ENCODE measurements around the gene CHKB.
"Not testable (repeated sequence)": the region's sequence is repeated elsewhere in the genome, so short reads cannot be mapped to it uniquely, and the experiment has no call there.

The CHKB gene

DNA sequence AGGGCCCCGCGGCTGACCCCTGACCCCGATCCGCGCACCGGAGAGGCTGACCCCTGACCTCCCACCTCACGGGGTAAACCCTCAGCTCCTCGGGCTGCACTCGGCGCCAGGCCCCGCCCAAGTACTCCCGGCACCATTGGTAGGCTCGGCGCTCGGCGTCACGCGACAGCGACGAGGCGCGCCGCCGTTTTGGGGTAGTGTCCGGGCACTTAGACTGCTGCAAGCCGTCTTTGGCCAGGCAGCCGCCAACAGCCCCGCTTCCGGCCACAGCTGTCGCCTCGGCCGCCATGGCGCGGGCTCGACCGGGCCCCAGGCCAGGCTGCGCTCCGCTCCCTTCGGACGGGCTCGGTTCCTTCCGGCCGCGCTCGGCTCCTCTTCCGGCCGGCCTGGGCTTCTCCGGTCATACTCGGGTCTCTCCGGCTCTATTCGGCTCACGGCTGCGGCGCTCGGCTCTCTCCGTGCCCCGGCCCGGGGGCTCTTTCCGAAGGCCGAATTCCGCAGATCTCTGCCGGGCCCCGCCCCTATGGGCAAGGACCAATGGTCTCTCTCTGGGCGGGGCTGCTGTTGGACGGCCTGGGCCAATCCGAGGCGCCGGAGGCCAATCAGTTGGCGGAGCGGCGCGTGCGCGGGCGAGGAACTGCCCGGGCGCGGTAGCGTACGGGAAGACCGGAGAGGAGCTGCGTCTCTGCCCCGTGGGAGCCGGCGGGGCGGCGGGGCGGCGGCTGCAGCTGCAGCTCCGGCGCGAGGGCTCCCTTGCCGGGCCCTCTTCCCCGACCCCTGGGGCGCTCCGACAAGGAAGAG, at the start of gene CHKB:
CHKB (minus strand) TSS at position 357 of the 801 bp plus-strand sequence; CDS start at position 289, 68 bp downstream.
- peak; percentile 99 for DNase-seq

GRCh38 chr22:50630376-50630775, 47.7 kb upstream of the CHKB start:
- no peak for DNase-seq

DNA sequence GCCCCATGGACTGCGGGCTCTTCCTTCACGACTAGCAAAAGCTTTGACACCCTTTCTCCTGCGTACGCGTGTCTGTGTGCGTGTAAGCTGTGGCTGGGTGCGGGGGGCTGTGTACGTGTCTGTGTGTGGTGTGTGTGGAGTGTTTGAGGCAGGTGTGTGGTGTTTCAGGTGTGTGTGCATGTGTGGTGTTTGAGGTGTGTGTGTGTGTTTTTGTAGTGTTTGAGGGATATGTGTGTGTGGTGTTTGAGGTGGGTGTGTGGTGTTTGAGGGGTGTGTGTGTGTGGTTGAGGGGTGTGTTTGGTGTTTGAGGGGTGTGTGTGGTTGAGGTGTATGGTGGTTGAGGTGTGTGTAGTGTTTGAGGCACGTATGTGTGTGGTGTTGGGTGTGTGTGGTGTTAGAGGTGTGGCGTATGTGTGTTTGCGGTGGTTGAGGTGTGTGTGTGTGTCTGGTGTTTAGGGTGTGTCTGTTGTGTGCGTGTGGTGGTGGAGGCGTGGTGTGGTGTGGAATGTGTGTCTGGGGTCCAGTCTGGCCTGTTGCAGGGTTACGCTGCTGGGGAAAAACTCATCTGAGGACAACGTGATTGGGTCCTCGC, 46.0 kb upstream of the CHKB start:
- no peak for DNase-seq

- DNase-seq = peak; percentile 88
Observed at GRCh38 chr22:50627642-50628542, 45.2 kb upstream of the CHKB start, which contains the start of gene ARSA. Gene ARSA (minus strand): TSS chr22:50628152. CDS start chr22:50627779, 373 bp downstream.

DNA sequence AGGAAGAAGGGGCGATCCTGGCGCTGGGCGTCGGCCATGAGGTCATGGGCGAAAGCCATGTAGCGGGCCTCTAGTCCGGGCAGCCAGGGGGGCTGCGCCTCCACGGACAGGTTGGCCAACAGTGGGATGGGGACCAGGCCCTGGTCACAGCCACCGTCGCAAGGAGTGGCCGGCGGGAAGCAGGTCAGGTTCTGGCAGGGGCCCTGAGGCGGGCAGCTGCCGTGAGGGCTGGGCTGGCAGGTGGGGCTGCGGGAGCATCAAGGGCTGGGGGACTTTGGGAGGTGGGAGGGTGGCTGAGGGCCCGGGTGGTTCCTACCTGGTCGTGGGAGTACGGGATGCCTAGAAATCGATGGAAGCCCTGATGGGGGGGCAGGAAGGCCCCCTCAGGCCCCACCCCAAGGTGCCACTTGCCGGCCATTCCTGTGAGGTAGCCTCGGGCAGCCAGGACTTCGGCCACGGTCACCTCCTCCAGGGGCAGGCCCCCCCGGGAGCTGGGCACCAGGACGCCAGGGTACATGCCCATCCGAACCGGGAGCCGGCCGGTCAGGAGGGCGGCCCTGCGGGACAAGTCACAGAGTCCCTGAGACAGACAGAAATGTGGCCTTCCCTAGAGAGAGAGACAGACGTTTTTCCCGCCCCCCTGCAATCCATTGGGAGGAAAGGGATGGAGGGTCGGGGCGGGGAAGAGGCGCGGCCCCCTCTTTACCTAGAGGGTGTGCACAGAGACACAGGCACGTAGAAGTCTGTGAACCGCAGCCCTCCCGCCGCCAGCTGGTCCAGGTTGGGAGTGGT, 44.4 kb upstream of the CHKB start:
- DNase-seq = no peak

DNA sequence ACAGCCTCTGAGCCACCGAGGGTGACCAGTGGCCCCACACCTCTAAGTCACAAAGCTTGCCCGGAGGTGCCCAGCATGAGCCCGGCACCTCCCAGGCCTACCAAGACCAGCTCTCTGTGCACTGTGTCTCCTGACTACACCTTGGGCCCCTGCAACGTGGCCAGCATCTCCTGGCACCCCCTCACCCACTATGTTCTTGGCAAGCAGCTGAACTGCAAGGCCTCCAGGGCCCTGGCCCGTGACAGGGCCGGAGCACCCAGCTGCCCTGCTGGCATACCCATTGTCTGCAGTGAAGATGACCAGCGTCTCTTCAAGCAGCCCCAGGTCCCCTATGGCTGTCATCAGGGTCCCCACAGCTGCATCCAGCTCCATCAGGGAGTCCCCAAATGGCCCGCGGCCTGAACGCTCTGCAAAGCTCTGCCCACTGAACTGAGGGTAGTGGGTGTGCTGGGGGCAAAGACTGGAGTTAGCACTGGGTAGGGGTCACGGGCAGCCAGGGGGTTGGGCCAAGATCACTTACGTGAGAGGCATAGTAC, 43.7 kb upstream of the CHKB start:
- DNase-seq = no peak

DNA sequence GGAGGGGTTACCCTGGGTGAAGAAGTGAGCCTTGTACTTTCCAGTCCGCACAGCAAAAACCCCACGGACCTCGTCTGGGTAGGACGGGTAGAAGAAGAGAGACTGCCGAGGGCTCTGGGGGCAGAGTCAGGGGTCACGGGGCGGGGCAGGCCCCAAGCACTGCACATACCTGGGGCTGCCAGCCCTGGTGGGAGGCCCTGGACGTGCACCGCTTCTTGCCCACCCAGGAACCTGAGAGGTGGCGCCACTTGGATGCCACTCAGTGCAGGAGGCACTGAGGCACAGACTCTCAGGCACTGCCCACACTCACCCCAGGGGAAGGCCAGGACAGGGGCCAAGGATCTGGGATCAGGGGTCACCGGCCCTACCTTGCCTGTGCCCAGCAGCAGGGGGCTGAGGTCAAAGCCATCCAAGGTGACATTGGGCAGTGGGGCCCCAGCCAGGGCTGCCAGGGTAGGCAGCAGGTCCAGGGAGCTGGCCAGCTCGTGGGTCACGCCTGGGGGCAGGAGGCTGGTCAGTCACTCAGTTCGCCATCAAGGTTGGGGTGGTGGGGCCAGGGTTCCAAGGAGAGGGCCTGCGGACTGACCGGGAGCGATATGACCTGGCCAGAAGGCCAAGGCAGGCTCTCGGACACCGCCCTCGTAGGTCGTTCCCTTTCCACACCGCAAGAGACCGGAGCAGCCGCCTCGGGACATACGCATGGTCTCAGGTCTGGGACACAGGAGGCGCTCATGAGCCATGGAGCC, 43.1 kb upstream of the CHKB start:
- DNase-seq = no peak

GRCh38 chr22:50625131-50625567, 42.5 kb upstream of the CHKB start:
- DNase-seq = no peak

- DNase-seq = no peak
Observed at GRCh38 chr22:50624347-50625130, 41.9 kb upstream of the CHKB start.

DNA sequence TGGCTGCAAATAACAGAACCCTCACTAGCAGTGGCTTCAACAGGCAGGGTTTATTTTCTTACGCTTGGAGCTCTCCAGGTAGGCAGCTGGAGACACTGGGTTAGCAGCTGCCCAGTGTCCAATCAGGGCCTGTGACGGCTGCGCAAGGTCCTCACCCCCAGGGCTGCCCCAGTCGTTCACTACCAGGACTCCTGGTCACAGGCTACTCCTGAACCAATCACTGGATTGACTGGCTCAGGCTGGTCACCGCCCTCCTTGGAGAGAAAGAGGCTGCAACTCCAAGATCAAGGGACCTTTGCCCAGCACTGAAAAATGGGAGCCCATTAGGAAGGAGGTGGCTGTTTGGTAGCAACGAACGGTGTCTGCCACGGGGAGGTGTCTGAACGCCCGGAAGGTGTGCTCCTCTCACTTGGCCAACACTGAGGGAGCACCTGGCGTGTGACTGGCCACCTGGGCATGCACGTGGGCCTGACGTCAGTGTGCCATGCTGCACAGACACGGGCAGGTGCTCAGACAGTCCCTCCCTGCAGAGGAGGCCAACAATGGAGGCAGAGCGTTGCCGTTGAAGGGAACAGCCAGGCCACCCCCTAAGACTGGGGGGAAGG, 40.2 kb upstream of the CHKB start:
- DNase-seq = no peak

GRCh38 chr22:50621948-50622722, 39.5 kb upstream of the CHKB start:
- DNase-seq = no peak

DNA sequence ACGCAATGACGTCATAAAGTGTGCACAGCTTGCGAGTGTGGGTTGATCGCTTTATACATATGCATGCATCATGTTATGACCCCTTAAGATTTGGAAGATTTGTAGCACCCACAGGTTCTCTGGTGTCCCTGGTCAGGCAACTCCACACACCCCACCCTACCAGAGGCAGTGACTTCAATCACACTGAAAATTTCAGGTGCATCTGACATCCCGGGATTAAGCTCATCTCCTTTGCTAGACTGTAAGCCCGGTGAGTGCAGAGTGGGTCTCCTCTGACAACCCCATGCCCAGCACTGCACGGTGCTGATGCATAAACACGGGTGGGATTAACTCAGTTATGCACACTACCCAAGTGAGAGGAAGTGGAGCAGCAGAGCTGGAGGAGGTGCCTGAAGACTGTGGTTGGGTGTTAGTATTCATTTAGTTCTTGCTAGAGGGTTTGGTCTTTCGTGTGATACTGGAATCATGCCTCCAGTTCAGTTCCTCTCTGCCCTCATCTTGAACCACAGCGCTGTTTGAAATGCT, 38.8 kb upstream of the CHKB start:
- no peak for DNase-seq

DNA sequence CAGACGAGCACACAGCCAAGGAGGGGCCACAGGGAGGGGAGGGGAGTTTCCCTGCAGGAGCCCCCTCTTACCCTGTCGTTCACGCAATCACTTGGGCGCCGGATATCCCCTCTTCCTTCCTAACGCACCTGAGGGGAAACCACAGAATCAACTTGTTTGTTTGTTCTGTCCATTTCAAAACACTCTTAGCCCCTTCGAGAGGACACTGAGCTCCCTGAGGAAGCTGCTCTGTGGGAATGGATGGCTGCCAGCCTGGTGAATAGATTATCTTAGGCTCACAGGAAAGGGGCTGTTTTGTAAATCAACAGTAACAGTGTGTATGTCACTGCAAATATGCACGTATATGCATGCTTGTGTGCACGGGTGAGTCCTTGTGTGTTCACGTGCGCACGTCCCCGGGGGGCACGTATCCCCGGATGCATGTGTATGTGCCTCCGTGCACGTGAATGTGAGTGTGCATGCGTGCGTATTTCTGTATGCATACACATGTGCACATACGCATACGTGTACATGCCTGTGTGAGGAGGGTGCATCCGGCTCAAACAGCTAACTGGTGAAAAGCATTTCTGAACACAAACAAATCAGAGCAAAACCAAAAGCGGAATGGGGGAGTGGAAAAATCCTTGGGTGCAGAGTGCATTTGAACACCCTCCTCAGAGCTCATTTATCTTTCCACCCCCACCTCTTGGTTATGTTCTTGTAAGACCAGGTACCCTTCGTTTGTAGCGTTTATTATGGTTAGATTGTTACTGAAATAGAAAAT, 38.1 kb upstream of the CHKB start:
- peak; percentile 84 for DNase-seq

DNA sequence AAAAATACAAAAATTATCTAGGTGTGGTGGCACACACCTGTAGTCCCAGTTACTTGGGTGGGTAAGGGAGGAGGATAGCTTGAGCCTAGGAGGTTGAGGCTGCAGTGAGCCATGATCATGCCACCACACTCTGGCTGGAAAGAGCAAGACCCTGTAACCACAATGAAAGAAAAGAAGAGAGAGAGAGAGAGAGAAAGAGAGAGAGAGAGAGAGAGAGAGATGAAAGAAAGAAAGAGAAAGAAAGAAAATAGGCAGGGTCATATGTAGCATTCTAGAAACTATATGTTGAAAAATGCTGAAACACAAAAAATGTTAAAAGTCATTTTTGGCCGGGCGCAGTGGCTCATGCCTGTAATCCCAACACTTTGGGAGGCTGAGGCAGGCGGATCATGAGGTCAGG, 31.6 kb upstream of the CHKB start:
- DNase-seq = not testable (repeated sequence)

GRCh38 chr22:50613291-50613981, 30.8 kb upstream of the CHKB start:
- DNase-seq = no peak

- no peak for DNase-seq
Observed at GRCh38 chr22:50612528-50613221, 30.0 kb upstream of the CHKB start.

DNA sequence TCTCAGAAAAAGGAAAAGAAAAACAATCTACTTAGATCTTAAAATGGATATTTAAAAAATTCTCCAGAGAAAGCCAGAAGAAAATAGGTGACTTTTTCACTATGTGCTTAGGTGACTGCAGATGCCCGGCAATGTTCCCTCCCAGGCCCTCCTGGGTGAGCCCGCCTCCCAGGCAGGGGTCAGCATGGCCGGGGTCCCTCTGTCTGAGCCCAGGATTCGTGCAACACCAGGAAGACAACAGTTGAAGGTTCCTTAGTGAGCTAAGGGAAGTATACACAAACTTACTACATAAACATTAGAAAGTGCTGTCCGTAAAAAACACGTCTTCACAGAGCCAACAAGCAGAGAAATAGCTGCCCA, 29.5 kb upstream of the CHKB start:
- DNase-seq = no peak
